OCI-LY3 (cell line): Measurements from ENCODE around the gene STT3B.

Experiments used
- H2AFZ ChIP-seq: fragments of 200-600, 300-600 bp; shearing (Covaris generic); 2 replicates; pipeline ENCODE4 v1.6.0; 2014; ENCODE audit warnings: antibody characterized with exemption, low read depth, low read length
- H3K27ac ChIP-seq: fragments of 200-600, 300-600 bp; sonication (generic); 2 replicates; pipeline ENCODE4 v1.5.1; 2014; ENCODE audit warnings: mild to moderate bottlenecking, low read length, moderate library complexity, mixed read lengths
- H3K27me3 ChIP-seq: fragments of 200-600, 300-600 bp; sonication (generic); 2 replicates; pipeline ENCODE4 v1.6.1; 2014; ENCODE audit warnings: low read depth, low read length, mixed read lengths
- H3K36me3 ChIP-seq: fragments of 200-600, 300-600 bp; sonication (generic); replicated peaks from 2 replicates; pipeline ENCODE3; 2014; ENCODE audit warnings: low read depth, low read length, mixed read lengths
- H3K4me1 ChIP-seq: fragments of 300-600, 200-600 bp; sonication (generic); 2 replicates; pipeline ENCODE4 v1.6.1; 2014; ENCODE audit warnings: low read length, mixed read lengths
- H3K4me2 ChIP-seq: fragments of 200-600, 300-600 bp; sonication (generic); 2 replicates; pipeline ENCODE4 v1.6.1; 2014; ENCODE audit warnings: low read length, mixed read lengths
- H3K4me3 ChIP-seq: fragments of 300-600, 200-600 bp; sonication (generic); 2 replicates; pipeline ENCODE4 v1.5.1; 2014; ENCODE audit warnings: antibody characterized with exemption, mild to moderate bottlenecking, low read length, moderate library complexity
- H3K79me2 ChIP-seq: fragments of 300-600, 200-600 bp; shearing (Covaris generic); 2 replicates; pipeline ENCODE4 v1.6.1; 2014; ENCODE audit warnings: mild to moderate bottlenecking, low read length, mixed read lengths
- H3K9ac ChIP-seq: fragments of 300-600, 200-600 bp; shearing (Covaris generic); 2 replicates; pipeline ENCODE4 v1.6.0; 2014; ENCODE audit warnings: mild to moderate bottlenecking, low read length, moderate library complexity
- H3K9me3 ChIP-seq: fragments of 200-600, 300-600 bp; shearing (Covaris generic); 2 replicates; pipeline ENCODE4 v1.6.1; 2014; ENCODE audit warnings: low read length, mixed read lengths; ENCODE audit not compliant: insufficient read depth
- H4K20me1 ChIP-seq: fragments of 200-600, 300-600 bp; sonication (generic); 2 replicates; pipeline ENCODE4 v1.6.1; 2016; ENCODE audit warnings: low read length, mixed read lengths; ENCODE audit not compliant: insufficient read depth
- CTCF ChIP-seq: fragments of 200-600, 300-600 bp; sonication (generic); IDR thresholded peaks from 2 replicates; pipeline ENCODE4 v1.5.1; 2014; ENCODE audit warnings: antibody characterized with exemption, low read length, low read depth
- EZH2phosphoT487 ChIP-seq: fragments of 200-600 bp; shearing (Covaris generic); IDR thresholded peaks from 2 replicates; pipeline ENCODE4 v1.6.1; 2018; ENCODE audit warnings: antibody characterized with exemption, mixed run types, low read depth

Gene STT3B

GRCh38 chr3:31622636-31623288, 90.0 kb downstream of the STT3B start:
- Histone ChIP-seq H3K9ac (no peak overlapping the region), H3K4me2 (peak overlapping the region; percentile 54), H3K36me3 (peaks cover 85% of the 10 kb centered on the region), H3K27ac (0 out of 2 replicates have a peak overlapping the region, but pooled peaks have one; percentile 1), H3K9me3 (no peaks in the 10 kb centered on the region), H2AFZ (no peak overlapping the region), H3K27me3 (no peaks in the 10 kb centered on the region), H3K79me2 (peaks cover 20% of the 10 kb centered on the region; the same call in 1 of the 2 replicates), H3K4me1 (peaks cover 41% of the 10 kb centered on the region), H3K4me3 (0 out of 2 replicates have a peak overlapping the region, but pooled peaks have one; percentile 15), H4K20me1 (peaks cover 73% of the 10 kb centered on the region)
- TF ChIP-seq EZH2phosphoT487 (0 out of 2 replicates have a peak, but pooled peaks have one; percentile 54), CTCF (no peak)

- H3K27ac ChIP-seq, result no peak overlapping the region
- no peak overlapping the region for H3K4me3 ChIP-seq
- H3K4me1 ChIP-seq, result peaks cover 53% of the 10 kb centered on the region
- H3K79me2 ChIP-seq, result peaks cover 20% of the 10 kb centered on the region; the same call in 1 of the 2 replicates
- H2AFZ ChIP-seq, result no peak overlapping the region
- TF ChIP-seq CTCF (no peak), EZH2phosphoT487 (no peak)
- peaks cover 84% of the 10 kb centered on the region for H3K36me3 ChIP-seq
- no peaks in the 10 kb centered on the region for H3K9me3 ChIP-seq
- H4K20me1 ChIP-seq, result peaks cover 78% of the 10 kb centered on the region
- H3K9ac ChIP-seq, result no peak overlapping the region
- no peak overlapping the region for H3K4me2 ChIP-seq
- no peaks in the 10 kb centered on the region for H3K27me3 ChIP-seq
Measured at GRCh38 chr3:31624083-31624709, 91.5 kb downstream of the STT3B start.

- Histone ChIP-seq H4K20me1 (peaks cover 86% of the 10 kb centered on the region), H3K4me2 (no peak overlapping the region), H3K79me2 (peaks cover 29% of the 10 kb centered on the region), H3K9me3 (no peaks in the 10 kb centered on the region), H2AFZ (no peak overlapping the region), H3K27ac (no peak overlapping the region), H3K27me3 (no peaks in the 10 kb centered on the region), H3K4me1 (peaks cover 60% of the 10 kb centered on the region), H3K9ac (no peak overlapping the region), H3K4me3 (no peak overlapping the region), H3K36me3 (peaks cover 87% of the 10 kb centered on the region)
- TF ChIP-seq EZH2phosphoT487 (no peak), CTCF (no peak)
Measured at GRCh38 chr3:31625358-31625757, 92.6 kb downstream of the STT3B start.

- H3K9me3 ChIP-seq, result no peaks in the 10 kb centered on the region
- TF ChIP-seq CTCF (no peak), EZH2phosphoT487 (no peak)
- peaks cover 17% of the 10 kb centered on the region for H3K79me2 ChIP-seq
- peak overlapping the region; percentile 50 for H3K27ac ChIP-seq
- peaks cover 83% of the 10 kb centered on the region for H3K36me3 ChIP-seq
- H3K9ac ChIP-seq, result no peak overlapping the region
- H3K4me1 ChIP-seq, result peaks cover 29% of the 10 kb centered on the region
- H4K20me1 ChIP-seq, result peaks cover 80% of the 10 kb centered on the region
- no peak overlapping the region for H2AFZ ChIP-seq
- peak overlapping the region; percentile 6; the same call in 1 of the 2 replicates for H3K4me3 ChIP-seq
- no peaks in the 10 kb centered on the region for H3K27me3 ChIP-seq
- H3K4me2 ChIP-seq, result peak overlapping the region; percentile 35
Measured at GRCh38 chr3:31629054-31629453, 96.3 kb downstream of the STT3B start.
